H9 (cell line): ENCODE measurements around the gene OSGEPL1. TPM values are rescaled to one million over a fixed set of nuclear protein-coding genes. Genes with fewer than 3 reads are reported as not detected.

ENCODE experiments used
- DNase-seq: peaks from one replicate; pipeline ENCODE4 v3.0.0-alpha.2; 2017
- H2AFZ ChIP-seq: one replicate; pipeline ENCODE4 v1.6.1; 2013; ENCODE audit warnings: mild to moderate bottlenecking, low read length, control low read depth, moderate library complexity
- H2AK5ac ChIP-seq: 2 replicates; pipeline ENCODE4 v1.6.1; 2013; ENCODE audit warnings: low read length, control low read depth, mixed read lengths; ENCODE audit not compliant: insufficient read length
- H2BK120ac ChIP-seq: one replicate; pipeline ENCODE4 v1.6.1; 2013; ENCODE audit warnings: low read depth, mild to moderate bottlenecking, low read length, control low read depth, inconsistent platforms; ENCODE audit not compliant: poor library complexity, severe bottlenecking
- H2BK12ac ChIP-seq: 2 replicates; pipeline ENCODE4 v1.6.1; 2013; ENCODE audit warnings: low read length, control low read depth, mixed read lengths, low read depth; ENCODE audit not compliant: insufficient read length
- H2BK15ac ChIP-seq: 2 replicates; pipeline ENCODE4 v1.6.1; 2013; ENCODE audit warnings: low read depth, low read length, control low read depth
- H2BK20ac ChIP-seq: one replicate; pipeline ENCODE4 v1.6.1; 2013; ENCODE audit warnings: low read depth, mild to moderate bottlenecking, low read length, control low read depth, inconsistent platforms; ENCODE audit not compliant: poor library complexity, severe bottlenecking
- H2BK5ac ChIP-seq: 2 replicates; pipeline ENCODE4 v1.6.1; 2013; ENCODE audit warnings: low read length, control low read depth, mixed read lengths; ENCODE audit not compliant: insufficient read length
- H3K14ac ChIP-seq: 2 replicates; pipeline ENCODE4 v1.6.1; 2013; ENCODE audit warnings: low read length, control low read depth; ENCODE audit not compliant: insufficient read depth
- H3K18ac ChIP-seq: 2 replicates; pipeline ENCODE4 v1.6.1; 2013; ENCODE audit warnings: low read depth, mild to moderate bottlenecking, mixed read lengths, low read length, control low read depth; ENCODE audit not compliant: insufficient read length
- H3K23ac ChIP-seq: 2 replicates; pipeline ENCODE4 v1.6.1; 2013; ENCODE audit warnings: low read length, control low read depth, mixed read lengths, low read depth; ENCODE audit not compliant: insufficient read length
- H3K23me2 ChIP-seq: 2 replicates; pipeline ENCODE4 v1.6.1; 2013; ENCODE audit warnings: low read depth, mild to moderate bottlenecking, mixed read lengths, low read length, control low read depth; ENCODE audit not compliant: insufficient read length, poor library complexity, severe bottlenecking
- H3K27ac ChIP-seq: 2 replicates; pipeline ENCODE4 v1.5.1; 2013; ENCODE audit warnings: low read length, control low read depth, mixed read lengths, low read depth; ENCODE audit not compliant: insufficient read length
- H3K27me3 ChIP-seq: 2 replicates; pipeline ENCODE4 v1.6.1; 2013; ENCODE audit warnings: low read length, control low read depth, inconsistent platforms; ENCODE audit not compliant: insufficient read depth
- H3K4ac ChIP-seq: 2 replicates; pipeline ENCODE4 v1.6.1; 2013; ENCODE audit warnings: low read depth, mild to moderate bottlenecking, control low read depth, inconsistent platforms, low read length, moderate library complexity
- H3K4me1 ChIP-seq: 2 replicates; pipeline ENCODE4 v1.6.1; 2013; ENCODE audit warnings: low read length, control low read depth, inconsistent platforms; ENCODE audit not compliant: insufficient read depth
- H3K4me2 ChIP-seq: 2 replicates; pipeline ENCODE4 v1.6.1; 2013; ENCODE audit warnings: low read length, control low read depth, mixed read lengths; ENCODE audit not compliant: insufficient read length, insufficient read depth
- H3K56ac ChIP-seq: 2 replicates; pipeline ENCODE4 v1.6.1; 2013; ENCODE audit warnings: low read depth, mild to moderate bottlenecking, mixed read lengths, low read length, control low read depth; ENCODE audit not compliant: insufficient read length
- H3K79me1 ChIP-seq: 2 replicates; pipeline ENCODE4 v1.6.1; 2013; ENCODE audit warnings: low read depth, mild to moderate bottlenecking, moderate library complexity, low read length, control low read depth, inconsistent platforms; ENCODE audit not compliant: insufficient read depth, poor library complexity, severe bottlenecking
- H3K79me2 ChIP-seq: 2 replicates; pipeline ENCODE4 v1.6.1; 2013; ENCODE audit warnings: low read length, control low read depth, inconsistent platforms; ENCODE audit not compliant: insufficient read depth
- H3K9ac ChIP-seq: 2 replicates; pipeline ENCODE4 v1.6.1; 2013; ENCODE audit warnings: low read length, control low read depth, mixed read lengths; ENCODE audit not compliant: insufficient read length; ENCODE audit errors: extremely low read depth
- H3K9me3 ChIP-seq: one replicate; pipeline ENCODE4 v1.6.1; 2013; ENCODE audit warnings: low read depth, low read length, inconsistent platforms; ENCODE audit not compliant: control insufficient read depth
- H3T11ph ChIP-seq: one replicate; pipeline ENCODE4 v1.6.1; 2013; ENCODE audit warnings: mild to moderate bottlenecking, low read length, control low read depth, inconsistent platforms
- H4K20me1 ChIP-seq: one replicate; pipeline ENCODE4 v1.6.1; 2013; ENCODE audit not compliant: control insufficient read depth, insufficient read length, insufficient read depth
- H4K5ac ChIP-seq: 2 replicates; pipeline ENCODE4 v1.6.1; 2013; ENCODE audit warnings: low read depth, mild to moderate bottlenecking, mixed read lengths, low read length, control low read depth; ENCODE audit not compliant: insufficient read length
- H4K8ac ChIP-seq: replicated peaks from 2 replicates; pipeline ENCODE4 v1.6.1; 2013; ENCODE audit warnings: low read length, control low read depth, mixed read lengths, low read depth; ENCODE audit not compliant: insufficient read length
- H4K91ac ChIP-seq: 2 replicates; pipeline ENCODE4 v1.6.1; 2013; ENCODE audit warnings: low read depth, mild to moderate bottlenecking, moderate library complexity, mixed read lengths, low read length, control low read depth; ENCODE audit not compliant: insufficient read length
- H3K27ac Mint-ChIP-seq, 3 experiments: 2 replicates in 2 of 3; 3 replicates in 1 of 3; pipeline ENCODE4 v1.8.0; 2020 to 2021; ENCODE audit warnings: mixed read lengths in 3 of 3, mild to moderate bottlenecking in 1 of 3, moderate library complexity in 1 of 3
- H3K27me3 Mint-ChIP-seq: 2 replicates; pipeline ENCODE4 v1.8.0; 2021; ENCODE audit warnings: low read depth, mild to moderate bottlenecking, moderate library complexity, mixed read lengths
- H3K36me3 Mint-ChIP-seq, 3 experiments: 2 replicates in 2 of 3; 3 replicates in 1 of 3; pipeline ENCODE4 v1.8.0; 2020 to 2021; ENCODE audit warnings: low read depth in 3 of 3, mixed read lengths in 3 of 3; ENCODE audit not compliant: insufficient read depth in 1 of 3
- H3K4me1 Mint-ChIP-seq, 2 experiments: 2 replicates each; pipeline ENCODE4 v1.8.0; 2020; ENCODE audit warnings: mixed read lengths in 2 of 2
- H3K4me3 Mint-ChIP-seq, 2 experiments: 2 replicates in 1 of 2; 3 replicates in 1 of 2; pipeline ENCODE4 v1.8.0; 2020 to 2021; ENCODE audit warnings: mild to moderate bottlenecking in 2 of 2, mixed read lengths in 2 of 2, moderate library complexity in 1 of 2
- H3K9me3 Mint-ChIP-seq, 2 experiments: 2 replicates in 1 of 2; 3 replicates in 1 of 2; pipeline ENCODE4 v1.8.0; 2020; ENCODE audit warnings: mild to moderate bottlenecking in 2 of 2, mixed read lengths in 2 of 2, moderate library complexity in 1 of 2
- WGBS: extraction: QIAGEN DNeasy Blood & Tissue Kit; methylation state at CpG from one replicate; pipeline ENCODE4 v1.1.7; 2013; ENCODE audit warnings: missing lambda C conversion rate, low lambda C conversion rate, mixed read lengths; ENCODE audit not compliant: insufficient read length; ENCODE audit errors: extremely low coverage; 5-methylcytosine and 5-hydroxymethylcytosine counted together
- total RNA-seq: library from RNA; stranded (reverse); gene quantifications from 2 replicates; pipeline ENCODE4 v1.2.1, GENCODE V29; 2021
- TF ChIP-seq, protein P1 (sequence below): fragments of 200-600 bp; sonication (generic); conservative IDR thresholded peaks from 3 replicates; pipeline ENCODE4 v1.8.0; 2021; ENCODE audit warnings: antibody characterized with exemption, mild to moderate bottlenecking

The OSGEPL1 gene
- total RNA-seq, 1 experiment from 2014 or later, result 10.7 TPM

DNA sequence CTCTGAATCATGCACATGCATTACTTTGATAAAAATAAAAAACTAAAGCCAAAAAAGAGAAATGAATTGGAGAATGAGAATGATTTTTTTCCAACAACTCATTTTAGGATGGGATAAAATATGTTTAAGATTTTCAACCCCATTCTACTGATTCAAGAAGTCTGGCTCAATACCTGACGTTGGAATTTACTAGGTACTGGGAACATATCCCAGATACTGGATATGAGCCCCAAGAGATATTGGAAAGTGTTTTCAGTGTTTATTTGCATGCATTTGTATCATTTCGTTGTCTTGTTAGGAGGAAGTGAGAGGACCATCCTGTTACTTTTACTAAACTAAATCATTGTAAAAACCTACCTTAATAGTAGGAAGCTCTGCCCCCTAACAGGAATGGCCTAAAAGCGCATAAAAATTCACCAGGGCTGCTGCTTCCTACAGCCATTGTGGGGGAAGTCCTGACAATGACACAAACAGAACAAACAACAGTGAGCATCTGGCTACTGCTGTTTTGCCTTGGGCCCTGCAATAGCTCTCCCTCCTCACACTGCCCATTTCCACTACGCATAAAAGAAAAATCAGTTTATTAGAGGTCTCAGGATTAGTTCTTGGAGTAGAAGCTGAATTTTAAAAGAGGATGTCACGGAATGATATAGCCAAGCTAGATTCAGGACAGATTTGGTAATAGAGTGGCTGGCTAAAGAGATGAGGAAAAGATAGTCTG lies 52.9 kb downstream of the OSGEPL1 start:
- Mint-ChIP-seq H3K36me3 (peaks cover 0 to 19% (median 16%) of the 10 kb centered on the region in 3 experiments; a peak in 5 of 7 replicates), H3K4me1 (peaks cover 5 to 7% of the 10 kb centered on the region in 2 experiments), H3K9me3 (peaks cover 14 to 24% of the 10 kb centered on the region in 2 experiments), H3K27me3 (peaks cover 3% of the 10 kb centered on the region; the same call in 1 of the 2 replicates), H3K27ac (peak overlapping the region in 1 of 3 experiments; percentile 87; a peak in 3 of 7 replicates), H3K4me3 (no peak overlapping the region)
- WGBS, result no CpG with 5 or more reads among the region's 5 CpGs
- Histone ChIP-seq H3K4ac (no peak overlapping the region), H2AK5ac (no peak overlapping the region), H4K5ac (no peak overlapping the region), H3K4me1 (no peaks in the 10 kb centered on the region), H3T11ph (no peak overlapping the region), H3K27me3 (no peaks in the 10 kb centered on the region), H3K14ac (no peak overlapping the region), H2BK120ac (no peak overlapping the region), H3K9me3 (no peaks in the 10 kb centered on the region), H3K23me2 (no peaks in the 10 kb centered on the region), H3K27ac (no peak overlapping the region), H3K79me1 (no peaks in the 10 kb centered on the region), H2BK15ac (no peak overlapping the region), H4K20me1 (no peaks in the 10 kb centered on the region), H2AFZ (no peak overlapping the region), H4K8ac (no peak overlapping the region), H3K56ac (no peak overlapping the region), H3K18ac (no peak overlapping the region), H3K9ac (no peak overlapping the region), H2BK5ac (no peak overlapping the region), H2BK12ac (no peak overlapping the region), H3K79me2 (no peaks in the 10 kb centered on the region), H3K23ac (no peak overlapping the region), H3K4me2 (no peak overlapping the region), H2BK20ac (no peak overlapping the region), H4K91ac (no peak overlapping the region)
- no peak for DNase-seq
- TF ChIP-seq, protein P1, sequence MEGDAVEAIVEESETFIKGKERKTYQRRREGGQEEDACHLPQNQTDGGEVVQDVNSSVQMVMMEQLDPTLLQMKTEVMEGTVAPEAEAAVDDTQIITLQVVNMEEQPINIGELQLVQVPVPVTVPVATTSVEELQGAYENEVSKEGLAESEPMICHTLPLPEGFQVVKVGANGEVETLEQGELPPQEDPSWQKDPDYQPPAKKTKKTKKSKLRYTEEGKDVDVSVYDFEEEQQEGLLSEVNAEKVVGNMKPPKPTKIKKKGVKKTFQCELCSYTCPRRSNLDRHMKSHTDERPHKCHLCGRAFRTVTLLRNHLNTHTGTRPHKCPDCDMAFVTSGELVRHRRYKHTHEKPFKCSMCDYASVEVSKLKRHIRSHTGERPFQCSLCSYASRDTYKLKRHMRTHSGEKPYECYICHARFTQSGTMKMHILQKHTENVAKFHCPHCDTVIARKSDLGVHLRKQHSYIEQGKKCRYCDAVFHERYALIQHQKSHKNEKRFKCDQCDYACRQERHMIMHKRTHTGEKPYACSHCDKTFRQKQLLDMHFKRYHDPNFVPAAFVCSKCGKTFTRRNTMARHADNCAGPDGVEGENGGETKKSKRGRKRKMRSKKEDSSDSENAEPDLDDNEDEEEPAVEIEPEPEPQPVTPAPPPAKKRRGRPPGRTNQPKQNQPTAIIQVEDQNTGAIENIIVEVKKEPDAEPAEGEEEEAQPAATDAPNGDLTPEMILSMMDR, result no peak
